ENCODE results near the gene REEP2.

DNA sequence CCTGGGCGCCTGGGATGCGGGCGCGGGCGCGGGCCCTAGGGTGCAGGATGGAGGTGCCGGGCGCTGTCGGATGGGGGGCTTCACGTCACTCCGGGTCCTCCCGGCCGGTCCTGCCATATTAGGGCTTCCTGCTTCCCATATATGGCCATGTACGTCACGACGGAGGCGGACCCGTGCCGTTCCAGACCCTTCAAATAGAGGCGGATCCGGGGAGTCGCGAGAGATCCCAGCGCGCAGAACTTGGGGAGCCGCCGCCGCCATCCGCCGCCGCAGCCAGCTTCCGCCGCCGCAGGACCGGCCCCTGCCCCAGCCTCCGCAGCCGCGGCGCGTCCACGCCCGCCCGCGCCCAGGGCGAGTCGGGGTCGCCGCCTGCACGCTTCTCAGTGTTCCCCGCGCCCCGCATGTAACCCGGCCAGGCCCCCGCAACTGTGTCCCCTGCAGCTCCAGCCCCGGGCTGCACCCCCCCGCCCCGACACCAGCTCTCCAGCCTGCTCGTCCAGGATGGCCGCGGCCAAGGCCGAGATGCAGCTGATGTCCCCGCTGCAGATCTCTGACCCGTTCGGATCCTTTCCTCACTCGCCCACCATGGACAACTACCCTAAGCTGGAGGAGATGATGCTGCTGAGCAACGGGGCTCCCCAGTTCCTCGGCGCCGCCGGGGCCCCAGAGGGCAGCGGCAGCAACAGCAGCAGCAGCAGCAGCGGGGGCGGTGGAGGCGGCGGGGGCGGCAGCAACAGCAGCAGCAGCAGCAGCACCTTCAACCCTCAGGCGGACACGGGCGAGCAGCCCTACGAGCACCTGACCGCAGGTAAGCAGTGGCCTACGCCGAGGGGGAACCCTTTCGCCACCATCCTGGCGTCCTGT lies 26.6 kb downstream of the REEP2 start, which contains the start of gene EGR1:
- TF ChIP-seq CTCF (IDR thresholded peaks at IDR 0.05; ENCODE audit: insufficient read depth, low read length, poor library complexity, severe bottlenecking): no peak
- no peak for TF ChIP-seq EZH2phosphoT487 (conservative IDR thresholded peaks at IDR 0.05; ENCODE audit: low read length)

Measured in SU-DHL-6 (cell line).